Esophagus muscularis mucosa (tissue), 4 donors: ENCODE results near the gene RAF1.

Source experiments
- CTCF ChIP-seq, 3 experiments: fragments of 200-600 bp in 2 of 3; fragments of 450-650 bp in 1 of 3; sonication (generic) in 2 of 3; IDR thresholded peaks; one replicate each; pipeline ENCODE4 v1.5.1; 2017 to 2019; ENCODE audit warnings: antibody characterized with exemption in 3 of 3, mild to moderate bottlenecking in 2 of 3, moderate library complexity in 1 of 3
- EP300 ChIP-seq: sonication (generic); formaldehyde crosslinking; IDR thresholded peaks from one replicate; pipeline ENCODE4 v1.6.1; 2017; ENCODE audit warnings: antibody characterized with exemption
- POLR2A ChIP-seq: fragments of 450-650 bp; IDR thresholded peaks from one replicate; pipeline ENCODE4 v1.6.1; 2017; ENCODE audit warnings: antibody characterized with exemption, moderate library complexity, mild to moderate bottlenecking, low read depth

GRCh38 chr3:12566976-12567375, 96.9 kb downstream of the RAF1 start:
- no peak for TF ChIP-seq CTCF (IDR thresholded peaks at IDR 0.05)
- TF ChIP-seq POLR2A, result no peak
- TF ChIP-seq EP300, result no peak
